Common myeloid progenitor, CD34-positive (primary cell): ENCODE data around the gene RIN1.
A peak's percentile ranks its signal among the peaks of the same experiment; 100 is the strongest.

ENCODE experiments used
- CTCF ChIA-PET: fragments of 350-600 bp; sonication (Branson Sonifier 250); formaldehyde crosslinking; loops from one replicate; lab custom pipeline; 2021; ENCODE audit warnings: antibody characterized with exemption; lab: Charles Lee
- POLR2A ChIA-PET: fragments of 350-600 bp; sonication (Branson Sonifier 250); formaldehyde crosslinking; loops from one replicate; lab custom pipeline; 2021; ENCODE audit warnings: antibody characterized with exemption; lab: Charles Lee
- DNase-seq, 3 donors: peaks; one replicate each; pipeline versions ENCODE4 v3.0.0 to v3.0.0-alpha.2; 2013
- H3K27ac ChIP-seq, 2 experiments: 1 replicate in 1 of 2; 2 replicates in 1 of 2; pipeline ENCODE4 v1.7.0; 2013; ENCODE audit warnings: inconsistent platforms in 2 of 2, low read length in 2 of 2, mild to moderate bottlenecking in 2 of 2, low read depth in 1 of 2, moderate library complexity in 1 of 2; ENCODE audit not compliant: severe bottlenecking in 2 of 2, insufficient read depth in 1 of 2, poor library complexity in 1 of 2
- H3K27me3 ChIP-seq, 5 experiments: replicated peaks in 2 of 5; 1 replicate in 3 of 5; 2 replicates in 2 of 5; pipeline versions ENCODE4 v1.6.1 to v1.7.0; 2013; ENCODE audit warnings: low read length in 4 of 5, mild to moderate bottlenecking in 2 of 5, moderate library complexity in 2 of 5, inconsistent platforms in 1 of 5; ENCODE audit not compliant: insufficient read depth in 5 of 5, control insufficient read depth in 4 of 5
- H3K36me3 ChIP-seq, 4 experiments: 1 replicate in 2 of 4; 2 replicates in 2 of 4; pipeline versions ENCODE4 v1.6.1 to v1.7.0; 2013; ENCODE audit warnings: low read length in 3 of 4, control low read depth in 1 of 4, mild to moderate bottlenecking in 1 of 4; ENCODE audit not compliant: control insufficient read depth in 4 of 4, insufficient read depth in 4 of 4
- H3K4me1 ChIP-seq, 4 experiments: 1 replicate in 3 of 4; 2 replicates in 1 of 4; pipeline versions ENCODE4 v1.6.1 to v1.7.1; 2013; ENCODE audit warnings: low read length in 3 of 4, mild to moderate bottlenecking in 3 of 4, control low read depth in 1 of 4, inconsistent platforms in 1 of 4, moderate library complexity in 1 of 4; ENCODE audit not compliant: control insufficient read depth in 4 of 4, insufficient read depth in 4 of 4; ENCODE audit errors: control extremely low read depth in 1 of 4
- H3K4me3 ChIP-seq, 7 experiments: 1 replicate in 4 of 7; 2 replicates in 3 of 7; pipeline versions ENCODE4 v1.5.1 to v1.7.0; 2013; ENCODE audit warnings: mild to moderate bottlenecking in 7 of 7, low read length in 6 of 7, moderate library complexity in 6 of 7, inconsistent platforms in 2 of 7, low read depth in 2 of 7, control low read depth in 1 of 7; ENCODE audit not compliant: insufficient read depth in 4 of 7, control insufficient read depth in 1 of 7; ENCODE audit errors: extremely low read depth in 1 of 7
- H3K9me3 ChIP-seq, 5 experiments: 1 replicate in 4 of 5; 2 replicates in 1 of 5; pipeline versions ENCODE4 v1.6.1 to v1.7.1; 2013; ENCODE audit warnings: low read length in 4 of 5, mild to moderate bottlenecking in 2 of 5, inconsistent platforms in 1 of 5, low read depth in 1 of 5, moderate library complexity in 1 of 5; ENCODE audit not compliant: control insufficient read depth in 4 of 5, insufficient read depth in 2 of 5; ENCODE audit errors: control extremely low read depth in 1 of 5
- WGBS: methylation state at CpG from one replicate; pipeline ENCODE4 v1.1.5; 2013; ENCODE audit not compliant: insufficient coverage; 5-methylcytosine and 5-hydroxymethylcytosine counted together

The RIN1 gene

DNA sequence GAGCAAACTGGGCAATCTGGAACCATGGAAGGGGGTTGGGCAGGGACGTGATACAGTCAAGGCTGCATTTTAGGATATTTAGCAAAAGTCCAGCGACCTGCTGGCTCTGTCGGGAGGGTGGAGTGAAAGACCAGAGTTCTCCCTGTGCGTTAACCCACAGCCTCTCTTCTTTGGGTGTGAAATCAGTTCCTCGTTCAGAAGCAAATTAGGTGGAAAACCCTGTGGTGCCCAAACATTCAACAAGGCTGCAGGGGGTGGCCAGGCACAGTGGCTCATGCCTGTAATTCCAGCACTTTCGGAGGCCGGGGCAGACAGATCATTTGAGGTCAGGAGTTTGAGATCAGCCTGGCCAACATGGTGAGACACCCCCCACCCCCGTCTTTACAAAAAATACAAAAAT is 38.6 kb downstream of the RIN1 start:
- H3K27me3 ChIP-seq = peaks cover 0 to 28% (median 15%) of the 10 kb centered on the region in 5 experiments
- POLR2A ChIA-PET = no interaction called here

GRCh38 chr11:66294626-66295620 is 41.3 kb downstream of the RIN1 start:
- POLR2A ChIA-PET = no interaction called here
- H3K9me3 ChIP-seq = no peaks in the 10 kb centered on the region
- H3K36me3 ChIP-seq = no peaks in the 10 kb centered on the region
- H3K4me1 ChIP-seq = peaks cover 0 to 14% (median 10%) of the 10 kb centered on the region in 4 experiments
- DNase-seq = no peak
- H3K27ac ChIP-seq = no peak overlapping the region
- CTCF ChIA-PET = interaction anchor here (1.1 kb wide), 1 partner anchor 16 kb away, joined by 8 read pairs; no protein-coding TSS in a partner anchor
- 88% methylated on average over 102 of the region's 123 CpGs for WGBS
- H3K4me3 ChIP-seq = no peak overlapping the region
- H3K27me3 ChIP-seq = peaks cover 0 to 51% (median 21%) of the 10 kb centered on the region in 5 experiments

More for the DNA sequence above, 38.6 kb downstream of the RIN1 start:
- H3K4me1 ChIP-seq = no peaks in the 10 kb centered on the region
- CTCF ChIA-PET = interaction anchor here (1.2 to 1.5 kb wide), 2 partner anchors 14 to 110 kb away, joined by 3 to 8 read pairs; no protein-coding TSS in a partner anchor
- no peak overlapping the region for H3K4me3 ChIP-seq
- H3K9me3 ChIP-seq = no peaks in the 10 kb centered on the region
- no peak for DNase-seq
- WGBS = 85% methylated on average over 8 of the region's 8 CpGs
- no peaks in the 10 kb centered on the region for H3K36me3 ChIP-seq
- H3K27ac ChIP-seq = no peak overlapping the region

DNA sequence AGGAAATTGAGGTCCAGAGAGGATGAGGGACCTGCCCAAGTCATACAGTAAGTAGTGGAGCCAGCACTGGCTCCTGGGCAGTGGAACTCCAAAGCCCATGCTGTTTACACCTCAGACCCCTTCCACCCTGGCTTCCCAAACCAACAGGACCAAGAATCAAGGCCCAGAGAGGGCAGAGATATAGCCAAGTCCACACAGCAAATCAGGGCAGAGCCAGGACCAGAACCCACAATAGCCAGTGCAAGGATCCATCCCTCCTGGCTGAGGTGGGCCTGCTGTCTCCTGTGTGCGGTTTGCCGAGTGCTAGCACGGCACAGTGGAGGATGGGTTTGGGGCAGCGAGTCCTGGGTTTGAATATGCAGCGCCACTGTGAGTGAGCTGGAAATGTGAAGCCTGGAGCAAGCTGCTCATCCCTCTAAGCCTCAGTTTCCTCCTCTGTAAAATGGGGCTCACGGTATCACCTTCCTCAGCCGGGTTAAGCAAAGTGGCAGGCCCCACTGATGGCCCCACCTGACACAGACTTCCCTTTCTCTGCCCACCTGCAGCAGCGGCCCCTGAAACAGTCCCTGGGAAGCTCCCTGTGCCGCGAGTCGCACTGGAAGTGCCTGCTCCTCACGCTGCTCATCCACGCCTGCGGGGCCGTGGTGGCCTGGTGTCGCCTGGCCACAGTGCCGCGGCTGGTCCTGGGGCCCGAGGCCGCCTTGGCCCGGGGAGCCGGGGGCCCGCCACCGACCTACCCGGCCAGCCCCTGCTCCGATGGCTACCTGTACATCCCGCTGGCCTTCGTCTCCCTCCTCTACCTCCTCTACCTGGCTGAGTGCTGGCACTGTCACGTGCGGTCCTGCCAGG is 42.2 kb downstream of the RIN1 start:
- DNase-seq = no peak
- no peak overlapping the region for H3K4me3 ChIP-seq
- peaks cover 0 to 22% (median 17%) of the 10 kb centered on the region in 4 experiments for H3K4me1 ChIP-seq
- no peaks in the 10 kb centered on the region for H3K9me3 ChIP-seq
- H3K36me3 ChIP-seq = no peaks in the 10 kb centered on the region
- CTCF ChIA-PET = no interaction called here
- POLR2A ChIA-PET = interaction anchor here (0.6 kb wide), 1 partner anchor 354 kb away, joined by 3 read pairs; no protein-coding TSS in a partner anchor
- 85% methylated on average over 28 of the region's 30 CpGs for WGBS
- H3K27ac ChIP-seq = no peak overlapping the region
- peaks cover 0 to 52% (median 21%) of the 10 kb centered on the region in 5 experiments for H3K27me3 ChIP-seq

- DNase-seq = no peak
- POLR2A ChIA-PET = interaction anchor here (0.6 kb wide), 1 partner anchor 353 kb away, joined by 3 read pairs; no protein-coding TSS in a partner anchor
- CTCF ChIA-PET = no interaction called here
These were observed 42.9 kb downstream of the RIN1 start for GRCh38 chr11:66293352-66293751.

DNA sequence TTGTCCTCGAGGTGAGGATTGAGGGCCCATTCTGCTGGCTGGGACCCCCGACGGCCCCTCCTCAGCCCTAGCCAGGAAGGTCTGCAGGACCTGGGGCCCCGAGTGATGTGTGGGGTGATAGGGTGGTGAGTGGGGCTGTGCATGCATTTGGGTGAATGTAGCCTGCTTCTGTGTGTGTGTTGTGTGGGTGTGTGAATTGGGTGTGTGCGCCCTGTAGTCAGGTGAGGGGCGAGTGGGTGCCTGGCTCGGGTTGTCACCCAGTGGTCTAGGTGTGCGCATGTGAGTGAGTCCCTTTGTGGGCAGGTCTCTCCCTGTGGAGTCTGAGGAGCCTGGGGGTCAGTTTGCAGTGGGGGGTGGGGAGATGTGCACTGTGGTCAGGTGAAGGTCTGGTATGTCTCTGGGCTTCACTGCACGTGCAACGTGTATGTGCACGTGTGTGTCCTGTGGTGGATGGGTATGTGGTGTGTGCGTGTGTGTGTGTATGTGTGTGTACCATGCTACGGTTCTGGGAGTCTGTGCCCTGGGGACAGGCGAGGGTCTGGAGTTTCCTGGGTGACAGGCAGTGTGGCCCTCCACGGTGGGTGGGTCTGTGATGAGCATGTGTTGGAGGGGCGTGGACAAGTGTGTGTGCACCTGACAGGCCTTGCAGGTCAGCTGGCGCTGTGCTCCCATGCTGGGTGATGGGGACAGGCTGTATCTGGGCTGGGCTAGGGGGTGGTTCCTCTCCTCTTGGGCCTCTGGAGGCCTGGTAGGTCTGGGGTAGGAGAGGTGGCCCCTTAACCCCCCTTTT is 43.5 kb downstream of the RIN1 start:
- Histone ChIP-seq H3K36me3 (no peaks in the 10 kb centered on the region), H3K9me3 (no peaks in the 10 kb centered on the region), H3K27me3 (peaks cover 0 to 52% (median 21%) of the 10 kb centered on the region in 5 experiments), H3K27ac (no peak overlapping the region), H3K4me3 (peak overlapping the region in 1 of 7 experiments; percentile 65), H3K4me1 (peaks cover 0 to 31% (median 26%) of the 10 kb centered on the region in 4 experiments)
- 81% methylated on average over 4 of the region's 17 CpGs for WGBS
- CTCF ChIA-PET = no interaction called here
- POLR2A ChIA-PET = no interaction called here
- DNase-seq = no peak

More at GRCh38 chr11:66293352-66293751, 42.9 kb downstream of the RIN1 start:
- Histone ChIP-seq H3K9me3 (no peaks in the 10 kb centered on the region), H3K4me3 (no peak overlapping the region), H3K4me1 (peaks cover 0 to 25% (median 20%) of the 10 kb centered on the region in 4 experiments), H3K27ac (no peak overlapping the region), H3K27me3 (peaks cover 0 to 52% (median 21%) of the 10 kb centered on the region in 5 experiments), H3K36me3 (no peaks in the 10 kb centered on the region)
- WGBS = 92% methylated on average over 2 of the region's 4 CpGs
